ENCODE results near the gene EFEMP1. TPM values are rescaled to one million over a fixed set of nuclear protein-coding genes. Genes with fewer than 3 reads are reported as not detected.

EFEMP1 gene
- total RNA-seq, 2 experiments from 2014 or later = 0.61 TPM; not detected in 1

DNA sequence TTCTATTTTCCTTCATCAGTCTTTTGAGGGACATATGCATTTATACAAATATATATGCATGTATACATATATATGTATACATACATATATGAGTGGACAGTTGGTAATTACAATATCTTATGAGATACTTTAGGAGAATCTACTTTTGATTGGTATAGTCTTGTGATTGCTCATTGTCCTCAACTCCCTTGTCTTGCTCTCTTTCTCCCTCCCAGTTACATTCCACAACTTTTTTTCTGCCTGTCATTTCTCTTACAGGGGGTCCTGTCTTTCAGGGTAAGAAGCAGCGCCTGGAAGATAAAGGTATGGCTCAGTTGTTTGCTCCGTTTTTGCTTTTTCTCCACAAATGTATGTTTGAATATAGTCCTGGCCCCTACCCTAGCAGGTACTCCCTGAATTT is 19.9 kb downstream of the EFEMP1 start:
- H2AFZ ChIP-seq (ENCODE audit: low read length) = no peak overlapping the region
- H3K79me2 ChIP-seq (ENCODE audit: insufficient read depth, low read depth, low read length) = no peaks in the 10 kb centered on the region
- intact Hi-C loops (cut with micrococcal nuclease; ENCODE audit: unreplicated experiment) = no loop called here
- H3K9me3 ChIP-seq (ENCODE audit: low read length) = no peaks in the 10 kb centered on the region
- no peaks in the 10 kb centered on the region for H3K9me2 ChIP-seq (ENCODE audit: insufficient read depth, low read length)
- no peaks in the 10 kb centered on the region for H3K36me3 ChIP-seq (ENCODE audit: insufficient read depth, low read length)
- no peak overlapping the region for H3K4me2 ChIP-seq (ENCODE audit: low read length)
- H3K4me1 ChIP-seq (ENCODE audit: insufficient read depth, low read length, poor library complexity, severe bottlenecking) = no peaks in the 10 kb centered on the region
- no peaks in the 10 kb centered on the region for H4K20me1 ChIP-seq (ENCODE audit: insufficient read depth, low read length)
- CTCF ChIA-PET (ENCODE audit: unreplicated experiment) = no interaction called here
- H3K4me3 ChIP-seq (ENCODE audit: low read depth, low read length, poor library complexity, severe bottlenecking) = no peak overlapping the region
- DNase-seq (ENCODE audit: low spot score) = no peak
- no peak overlapping the region for H3K27ac ChIP-seq (ENCODE audit: low read depth, low read length, poor library complexity, severe bottlenecking)
- TF ChIP-seq EZH2phosphoT487 (IDR thresholded peaks at IDR 0.05; ENCODE audit: borderline replicate concordance, low read depth, low read length) = no peak
- POLR2A ChIA-PET = interaction anchor here (1.0 kb wide), 1 partner anchor 11 kb away, joined by 3 read pairs; no protein-coding TSS in a partner anchor
- BruUV-seq (replicated peaks) = no TSS peak

DNA sequence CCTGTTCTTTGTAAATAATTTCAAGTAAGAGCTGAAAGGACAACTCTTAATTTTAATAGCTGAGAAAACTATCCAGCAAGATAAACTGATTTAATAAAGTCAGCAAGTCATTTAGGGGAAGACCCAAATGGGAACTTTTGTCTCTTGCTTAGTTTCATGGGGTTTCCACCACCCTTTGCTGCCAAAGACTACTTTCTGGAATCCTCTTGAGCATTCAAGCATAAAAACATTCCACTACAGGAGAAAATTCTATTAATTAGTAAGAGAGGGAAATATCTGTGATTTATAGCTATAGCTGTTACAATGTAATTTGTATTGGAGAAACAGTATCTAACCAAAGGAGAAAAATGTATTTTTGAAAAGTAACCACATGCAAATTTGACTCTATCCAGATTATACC is 20.6 kb downstream of the EFEMP1 start:
- H3K9me3 ChIP-seq (ENCODE audit: low read length) = no peaks in the 10 kb centered on the region
- H4K20me1 ChIP-seq (ENCODE audit: insufficient read depth, low read length) = no peaks in the 10 kb centered on the region
- H3K27ac ChIP-seq (ENCODE audit: low read depth, low read length, poor library complexity, severe bottlenecking) = no peak overlapping the region
- TF ChIP-seq EZH2phosphoT487 (IDR thresholded peaks at IDR 0.05; ENCODE audit: borderline replicate concordance, low read depth, low read length) = no peak
- TF ChIP-seq, protein P1, sequence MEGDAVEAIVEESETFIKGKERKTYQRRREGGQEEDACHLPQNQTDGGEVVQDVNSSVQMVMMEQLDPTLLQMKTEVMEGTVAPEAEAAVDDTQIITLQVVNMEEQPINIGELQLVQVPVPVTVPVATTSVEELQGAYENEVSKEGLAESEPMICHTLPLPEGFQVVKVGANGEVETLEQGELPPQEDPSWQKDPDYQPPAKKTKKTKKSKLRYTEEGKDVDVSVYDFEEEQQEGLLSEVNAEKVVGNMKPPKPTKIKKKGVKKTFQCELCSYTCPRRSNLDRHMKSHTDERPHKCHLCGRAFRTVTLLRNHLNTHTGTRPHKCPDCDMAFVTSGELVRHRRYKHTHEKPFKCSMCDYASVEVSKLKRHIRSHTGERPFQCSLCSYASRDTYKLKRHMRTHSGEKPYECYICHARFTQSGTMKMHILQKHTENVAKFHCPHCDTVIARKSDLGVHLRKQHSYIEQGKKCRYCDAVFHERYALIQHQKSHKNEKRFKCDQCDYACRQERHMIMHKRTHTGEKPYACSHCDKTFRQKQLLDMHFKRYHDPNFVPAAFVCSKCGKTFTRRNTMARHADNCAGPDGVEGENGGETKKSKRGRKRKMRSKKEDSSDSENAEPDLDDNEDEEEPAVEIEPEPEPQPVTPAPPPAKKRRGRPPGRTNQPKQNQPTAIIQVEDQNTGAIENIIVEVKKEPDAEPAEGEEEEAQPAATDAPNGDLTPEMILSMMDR (conservative IDR thresholded peaks at IDR 0.05; ENCODE audit: low read length) = no peak
- no peaks in the 10 kb centered on the region for H3K79me2 ChIP-seq (ENCODE audit: insufficient read depth, low read depth, low read length)
- no peaks in the 10 kb centered on the region for H3K9me2 ChIP-seq (ENCODE audit: insufficient read depth, low read length)
- POLR2A ChIA-PET = no interaction called here
- CTCF ChIA-PET (ENCODE audit: unreplicated experiment) = no interaction called here
- no peak overlapping the region for H3K4me3 ChIP-seq (ENCODE audit: low read depth, low read length, poor library complexity, severe bottlenecking)
- DNase-seq (ENCODE audit: low spot score) = no peak
- H3K4me2 ChIP-seq (ENCODE audit: low read length) = no peak overlapping the region
- no peaks in the 10 kb centered on the region for H3K4me1 ChIP-seq (ENCODE audit: insufficient read depth, low read length, poor library complexity, severe bottlenecking)
- intact Hi-C loops (cut with micrococcal nuclease; ENCODE audit: unreplicated experiment) = no loop called here
- H3K36me3 ChIP-seq (ENCODE audit: insufficient read depth, low read length) = no peaks in the 10 kb centered on the region
- BruUV-seq (replicated peaks) = no TSS peak
- H2AFZ ChIP-seq (ENCODE audit: low read length) = no peak overlapping the region

DNA sequence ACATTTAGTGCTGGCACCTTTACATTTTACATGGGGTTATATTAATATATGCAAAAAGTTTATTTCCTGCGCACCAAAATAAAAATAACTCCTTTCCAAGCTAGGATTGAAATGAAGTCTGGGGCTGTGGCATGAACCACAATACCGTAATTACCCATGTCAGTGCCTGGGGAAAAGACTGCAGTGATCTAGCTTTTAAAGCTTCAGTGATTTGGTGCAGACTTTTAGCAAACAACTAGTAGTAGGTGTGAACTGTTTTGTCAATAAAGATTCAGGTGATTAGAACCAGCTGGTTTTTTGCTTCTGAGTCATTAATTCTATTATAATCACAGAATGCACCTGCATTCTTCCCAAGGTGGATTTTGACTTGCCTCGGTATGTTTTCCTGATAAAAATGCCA is 21.2 kb downstream of the EFEMP1 start:
- no peaks in the 10 kb centered on the region for H3K9me2 ChIP-seq (ENCODE audit: insufficient read depth, low read length)
- H3K4me3 ChIP-seq (ENCODE audit: low read depth, low read length, poor library complexity, severe bottlenecking) = no peak overlapping the region
- no peaks in the 10 kb centered on the region for H3K4me1 ChIP-seq (ENCODE audit: insufficient read depth, low read length, poor library complexity, severe bottlenecking)
- H3K27ac ChIP-seq (ENCODE audit: low read depth, low read length, poor library complexity, severe bottlenecking) = no peak overlapping the region
- H3K36me3 ChIP-seq (ENCODE audit: insufficient read depth, low read length) = no peaks in the 10 kb centered on the region
- no peak overlapping the region for H2AFZ ChIP-seq (ENCODE audit: low read length)
- no peak for DNase-seq (ENCODE audit: low spot score)
- TF ChIP-seq, protein P1 (conservative IDR thresholded peaks at IDR 0.05; ENCODE audit: low read length) = no peak
- no peak for TF ChIP-seq EZH2phosphoT487 (IDR thresholded peaks at IDR 0.05; ENCODE audit: borderline replicate concordance, low read depth, low read length)
- ChIA-PET CTCF (ENCODE audit: unreplicated experiment) (no interaction called here), POLR2A (no interaction called here)
- H3K9me3 ChIP-seq (ENCODE audit: low read length) = no peaks in the 10 kb centered on the region
- BruUV-seq (replicated peaks) = no TSS peak
- no peak overlapping the region for H3K4me2 ChIP-seq (ENCODE audit: low read length)
- intact Hi-C loops (cut with micrococcal nuclease; ENCODE audit: unreplicated experiment) = no loop called here
- H4K20me1 ChIP-seq (ENCODE audit: insufficient read depth, low read length) = no peaks in the 10 kb centered on the region
- no peaks in the 10 kb centered on the region for H3K79me2 ChIP-seq (ENCODE audit: insufficient read depth, low read depth, low read length)
